Osteocyte (in vitro differentiated cells): ENCODE results near the gene DCUN1D3. TPM values are rescaled to one million over a fixed set of nuclear protein-coding genes. Genes with fewer than 3 reads are reported as not detected.
A peak's percentile ranks its signal among the peaks of the same experiment; 100 is the strongest.

ENCODE experiments used
- DNase-seq: peaks from one replicate; pipeline ENCODE4 v3.0.0; 2021; ENCODE audit warnings: mixed read lengths; ENCODE audit not compliant: unreplicated experiment; ENCODE audit errors: extremely low spot score
- H3K27ac Mint-ChIP-seq: one replicate; pipeline ENCODE4 v1.8.0; 2021; ENCODE audit warnings: mild to moderate bottlenecking, mixed read lengths; ENCODE audit not compliant: unreplicated experiment
- H3K27me3 Mint-ChIP-seq: one replicate; pipeline ENCODE4 v1.8.0; 2021; ENCODE audit warnings: mixed read lengths; ENCODE audit not compliant: unreplicated experiment
- H3K36me3 Mint-ChIP-seq: one replicate; pipeline ENCODE4 v1.8.0; 2021; ENCODE audit warnings: mixed read lengths; ENCODE audit not compliant: unreplicated experiment
- H3K4me1 Mint-ChIP-seq: one replicate; pipeline ENCODE4 v1.8.0; 2021; ENCODE audit warnings: mixed read lengths; ENCODE audit not compliant: unreplicated experiment
- H3K4me3 Mint-ChIP-seq: one replicate; pipeline ENCODE4 v1.8.0; 2021; ENCODE audit warnings: mild to moderate bottlenecking, moderate library complexity, mixed read lengths; ENCODE audit not compliant: unreplicated experiment
- H3K9me3 Mint-ChIP-seq: one replicate; pipeline ENCODE4 v1.8.0; 2021; ENCODE audit warnings: mixed read lengths; ENCODE audit not compliant: unreplicated experiment
- CTCF ChIP-seq: fragments of 200-600 bp; sonication (generic); IDR thresholded peaks from 2 replicates; pipeline ENCODE4 v1.5.0; 2021; ENCODE audit warnings: antibody characterized with exemption, mild to moderate bottlenecking, moderate library complexity
- total RNA-seq: library from RNA; stranded (reverse); gene quantifications from 2 replicates; pipeline ENCODE4 v1.2.1, GENCODE V29; 2021

Gene DCUN1D3
- total RNA-seq, 1 donor from 2014 or later: 19.3 TPM

GRCh38 chr16:20906341-20907255, 6.4 kb upstream of the DCUN1D3 start:
- Mint-ChIP-seq H3K9me3 (no peaks in the 10 kb centered on the region), H3K4me3 (peak overlapping the region; percentile 16), H3K4me1 (peaks cover 86% of the 10 kb centered on the region), H3K27ac (peak overlapping the region; percentile 99), H3K36me3 (peaks cover 3% of the 10 kb centered on the region), H3K27me3 (no peaks in the 10 kb centered on the region)
- no peak for TF ChIP-seq CTCF
- no peak for DNase-seq

DNA sequence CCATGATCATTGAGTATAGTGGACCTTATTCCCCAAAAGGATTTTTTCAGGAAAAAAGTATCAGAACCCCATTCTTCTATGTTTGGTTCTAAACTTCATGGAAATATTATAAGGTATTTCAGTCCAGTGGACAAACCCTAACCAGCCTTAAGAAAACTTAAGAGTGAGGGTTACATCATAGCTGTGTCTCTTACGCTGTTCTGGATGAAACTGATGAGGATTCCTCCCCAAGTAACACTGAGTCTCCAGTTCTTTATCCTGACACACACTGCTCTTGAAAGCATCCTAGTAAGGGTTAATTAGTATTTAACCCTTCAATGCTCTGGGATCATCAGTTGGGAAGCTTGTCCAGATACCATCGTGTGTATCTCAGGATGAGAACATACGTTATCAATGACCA, 5.4 kb upstream of the DCUN1D3 start:
- H3K4me1 Mint-ChIP-seq: peaks cover 81% of the 10 kb centered on the region
- peaks cover 3% of the 10 kb centered on the region for H3K36me3 Mint-ChIP-seq
- H3K27me3 Mint-ChIP-seq: no peaks in the 10 kb centered on the region
- no peak for DNase-seq
- H3K4me3 Mint-ChIP-seq: peak overlapping the region; percentile 16
- H3K9me3 Mint-ChIP-seq: no peaks in the 10 kb centered on the region
- H3K27ac Mint-ChIP-seq: peak overlapping the region; percentile 99
- no peak for TF ChIP-seq CTCF

DNA sequence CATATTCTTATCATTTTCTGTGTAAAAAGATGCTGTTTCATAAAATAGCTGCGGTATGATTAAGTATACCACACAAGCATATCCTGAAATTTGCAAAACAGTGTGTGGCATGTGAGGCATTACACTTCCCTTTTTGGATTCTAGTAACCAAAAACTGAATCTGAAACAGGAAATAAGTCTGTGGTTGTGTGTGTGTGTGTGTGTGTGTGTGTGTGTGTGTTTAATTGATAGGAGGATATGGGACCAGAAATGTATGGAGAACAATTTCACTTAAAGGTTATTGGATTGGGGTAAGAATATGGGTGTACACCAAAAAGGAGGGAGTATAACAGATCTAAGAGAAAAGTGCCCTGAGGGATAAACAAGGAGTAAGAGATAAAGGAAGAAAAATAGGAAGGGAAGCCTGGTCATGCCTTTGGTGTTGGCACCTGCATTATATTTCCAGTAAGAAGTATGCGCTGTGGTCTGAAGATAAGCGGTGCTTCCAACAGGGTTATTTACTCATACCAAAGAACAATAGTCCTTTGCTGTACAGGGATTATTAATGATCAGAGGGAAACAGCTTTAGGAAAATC, 4.4 kb upstream of the DCUN1D3 start:
- H3K27ac Mint-ChIP-seq: peak overlapping the region; percentile 99
- H3K4me1 Mint-ChIP-seq: peaks cover 74% of the 10 kb centered on the region

DNA sequence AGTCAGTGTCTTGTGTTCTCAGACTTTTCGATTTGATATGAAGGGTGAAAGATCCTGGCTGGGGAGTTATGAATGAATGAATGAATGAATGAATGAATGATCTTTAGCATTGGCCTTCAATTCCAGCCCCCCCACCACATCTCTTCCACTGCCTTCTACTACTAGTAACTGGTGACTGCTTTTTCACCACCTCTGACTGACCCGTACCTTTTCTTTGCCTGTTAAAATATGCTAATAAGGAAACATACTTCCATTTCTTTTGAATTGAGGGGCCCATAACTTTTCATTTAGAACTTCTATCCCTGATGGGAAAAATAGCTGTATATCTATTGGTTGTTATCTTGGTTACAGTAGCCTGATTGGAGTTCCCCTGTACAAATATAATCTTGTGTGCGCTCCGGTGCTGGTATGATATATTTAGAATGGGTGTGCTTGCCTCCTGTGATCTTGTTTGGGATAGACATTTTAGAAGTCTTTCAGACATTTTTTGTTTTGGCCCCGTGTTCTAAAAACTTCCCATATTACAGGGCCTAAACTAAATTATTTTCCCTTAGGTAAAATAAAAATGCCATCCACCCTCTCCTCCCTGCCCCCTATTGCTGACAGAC, 3.8 kb upstream of the DCUN1D3 start:
- no peak for TF ChIP-seq CTCF
- no peak for DNase-seq
- Mint-ChIP-seq H3K9me3 (no peaks in the 10 kb centered on the region), H3K4me1 (peaks cover 77% of the 10 kb centered on the region), H3K27ac (peak overlapping the region; percentile 99), H3K36me3 (peaks cover 3% of the 10 kb centered on the region), H3K4me3 (no peak overlapping the region), H3K27me3 (no peaks in the 10 kb centered on the region)

More for the DNA sequence above, 4.4 kb upstream of the DCUN1D3 start:
- Mint-ChIP-seq H3K4me3 (no peak overlapping the region), H3K9me3 (no peaks in the 10 kb centered on the region), H3K36me3 (peaks cover 3% of the 10 kb centered on the region), H3K27me3 (no peaks in the 10 kb centered on the region)
- no peak for TF ChIP-seq CTCF
- DNase-seq: no peak
